HG03045 (cell line): ENCODE measurements around the gene PDIA2.
"Not testable (repeated sequence)": the region's sequence is repeated elsewhere in the genome, so short reads cannot be mapped to it uniquely, and the experiment has no call there.

ENCODE experiments used
- ATAC-seq: cut with Tn5 transposase; IDR thresholded peaks from one replicate; pipeline ENCODE4 v1.9.1; 2021; ENCODE audit warnings: mild to moderate bottlenecking, moderate library complexity; ENCODE audit not compliant: unreplicated experiment

The PDIA2 gene

DNA sequence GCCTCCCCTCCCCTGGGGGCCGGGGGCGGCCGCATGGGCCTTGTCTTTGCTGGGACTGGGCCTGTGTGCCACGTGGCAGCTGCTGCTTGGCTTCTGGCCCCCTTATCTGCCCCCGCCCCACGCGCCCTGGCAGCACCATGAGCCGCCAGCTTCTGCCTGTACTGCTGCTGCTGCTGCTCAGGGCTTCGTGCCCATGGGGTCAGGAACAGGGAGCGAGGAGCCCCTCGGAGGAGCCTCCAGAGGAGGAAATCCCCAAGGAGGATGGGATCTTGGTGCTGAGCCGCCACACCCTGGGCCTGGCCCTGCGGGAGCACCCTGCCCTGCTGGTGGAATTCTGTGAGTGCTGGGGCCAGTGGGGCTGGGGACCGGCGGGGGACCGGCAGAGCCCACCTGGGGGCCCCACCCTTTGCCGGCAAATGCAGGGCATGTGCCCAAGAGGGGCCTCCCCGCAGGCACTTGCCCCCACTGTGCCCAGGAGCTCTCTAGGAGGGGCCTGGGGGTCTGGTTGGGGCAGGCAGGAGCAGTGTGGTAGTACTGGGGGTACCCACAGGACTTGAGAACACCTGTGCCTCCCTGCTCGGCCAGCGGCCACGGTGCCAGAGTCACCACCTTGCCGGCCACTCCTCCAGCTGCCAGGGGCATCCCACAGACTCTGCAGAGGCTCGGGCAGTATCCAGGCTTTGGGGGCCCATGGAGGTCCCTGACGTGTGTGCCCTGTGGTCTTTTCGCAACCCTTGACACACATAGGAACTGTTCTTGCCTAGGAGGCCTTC lies at the start of gene PDIA2:
PDIA2 (plus strand) TSS at position 132 of the 773 bp plus-strand sequence; CDS start at position 138, 6 bp downstream.
- ATAC-seq: no peak

DNA sequence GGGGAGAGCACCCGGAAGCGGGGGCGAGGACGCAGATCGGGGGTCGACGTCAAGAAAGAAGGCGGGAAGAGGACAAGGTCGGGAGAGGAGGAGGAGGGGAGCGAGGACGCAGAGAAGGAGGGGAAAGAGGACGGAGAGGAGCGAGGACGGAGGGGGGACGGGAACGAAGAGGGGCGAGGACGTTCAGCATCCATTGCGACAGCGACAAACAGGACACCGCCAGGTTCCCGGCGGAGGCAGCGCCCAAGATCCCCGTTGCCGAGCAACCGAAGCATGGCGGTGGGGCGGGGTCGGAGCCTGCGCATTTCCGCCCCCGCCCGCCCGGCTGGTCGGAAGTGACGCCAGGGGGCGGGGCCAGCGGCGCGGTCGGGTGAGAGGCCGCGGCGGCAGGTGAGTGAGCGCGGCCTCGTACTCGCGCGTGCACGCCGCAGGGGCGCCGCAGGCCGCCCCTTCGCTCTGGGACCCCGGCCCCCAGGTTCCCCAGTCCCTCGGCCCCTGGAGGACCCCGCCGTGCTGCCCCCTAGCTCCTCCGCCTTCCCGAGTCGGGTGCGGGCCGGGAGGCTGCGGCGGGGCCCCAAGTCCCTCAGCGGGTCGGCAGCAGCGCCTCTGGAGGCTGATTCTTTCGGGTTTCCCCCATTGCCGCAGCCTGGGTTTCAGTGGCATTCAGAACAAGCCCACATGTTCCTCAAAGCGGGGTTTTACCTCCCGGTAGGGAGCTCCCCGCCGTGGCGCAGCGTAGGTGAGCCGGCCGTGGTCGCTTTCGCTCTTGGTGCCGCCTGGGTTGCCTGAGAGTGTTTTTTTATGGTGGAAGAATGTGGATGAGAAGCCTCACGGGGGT lies 48.3 kb upstream of the PDIA2 start, which contains the start of gene FAM234A:
FAM234A (plus strand) TSS at position 354 of the 838 bp plus-strand sequence. CDS start 19,593 bp downstream, outside the sequence.
- peak; percentile 78 for ATAC-seq

- no peak for ATAC-seq
These were observed 43.1 kb upstream of the PDIA2 start for GRCh38 chr16:239948-240277.

DNA sequence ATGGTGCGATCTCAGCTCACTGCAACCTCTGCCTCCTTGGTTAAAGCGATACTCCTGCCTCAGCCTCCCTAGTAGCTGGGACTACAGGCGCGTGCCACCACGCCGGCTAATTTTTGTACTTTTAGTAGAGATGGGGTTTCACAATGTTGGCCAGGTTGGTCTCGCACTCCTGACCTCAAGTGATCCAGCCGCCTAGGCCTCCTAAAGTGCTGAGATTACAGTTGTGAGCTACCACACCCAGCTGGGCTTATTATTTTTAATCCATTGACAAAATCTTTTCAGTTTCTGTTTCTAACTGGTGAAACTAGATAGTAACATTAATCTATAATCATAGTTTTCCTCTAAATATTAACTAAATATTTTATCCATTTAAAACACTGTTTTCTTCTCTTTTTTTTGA lies 42.4 kb upstream of the PDIA2 start:
- ATAC-seq: no peak

DNA sequence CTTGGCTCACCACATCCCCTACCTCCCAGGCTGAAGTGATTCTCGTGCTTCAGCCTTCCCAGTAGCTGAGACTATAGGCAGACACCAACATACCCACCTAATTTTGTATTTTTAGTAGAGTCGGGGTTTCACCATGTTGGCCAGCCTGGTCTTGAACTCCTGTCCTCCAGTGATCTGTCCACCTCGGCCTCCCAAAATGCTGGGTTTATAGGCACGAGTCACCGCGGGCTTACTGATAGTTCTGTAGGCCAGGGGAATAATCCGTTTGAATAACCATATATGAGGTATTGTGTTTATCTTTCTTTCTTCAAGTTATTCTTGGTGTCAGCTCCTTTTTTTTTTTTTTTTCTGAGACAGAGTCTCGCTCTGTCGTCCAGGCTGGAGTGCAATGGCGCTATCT lies 40.7 kb upstream of the PDIA2 start:
- no peak for ATAC-seq

GRCh38 chr16:243348-243747 lies 39.6 kb upstream of the PDIA2 start:
- no peak for ATAC-seq

GRCh38 chr16:245105-245504 lies 37.9 kb upstream of the PDIA2 start:
- ATAC-seq: no peak

- ATAC-seq: no peak
These were observed 35.9 kb upstream of the PDIA2 start for GRCh38 chr16:247027-247426.

DNA sequence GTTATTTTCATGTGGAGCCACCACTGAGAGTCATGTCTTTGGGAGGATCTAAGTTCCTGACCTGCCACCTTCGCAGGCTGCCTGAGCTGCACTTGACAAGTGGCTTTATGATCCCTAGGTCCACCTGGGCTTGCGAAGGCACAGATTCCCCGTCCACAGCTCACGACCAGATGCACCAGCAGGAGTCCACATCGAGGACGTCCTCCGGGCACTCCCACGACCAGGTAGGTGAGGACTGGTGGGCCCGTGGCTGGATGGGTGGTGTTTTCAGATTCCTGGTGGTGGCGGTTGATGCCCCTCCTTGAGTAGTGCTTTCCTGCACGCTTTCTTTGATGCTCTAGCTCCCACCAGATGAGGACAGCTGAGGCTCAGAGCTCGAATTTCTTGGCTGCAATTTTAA lies 33.5 kb upstream of the PDIA2 start:
- no peak for ATAC-seq

GRCh38 chr16:252366-253337 lies 30.3 kb upstream of the PDIA2 start:
- no peak for ATAC-seq

- no peak for ATAC-seq
These were observed 29.1 kb upstream of the PDIA2 start for GRCh38 chr16:253833-254232.

DNA sequence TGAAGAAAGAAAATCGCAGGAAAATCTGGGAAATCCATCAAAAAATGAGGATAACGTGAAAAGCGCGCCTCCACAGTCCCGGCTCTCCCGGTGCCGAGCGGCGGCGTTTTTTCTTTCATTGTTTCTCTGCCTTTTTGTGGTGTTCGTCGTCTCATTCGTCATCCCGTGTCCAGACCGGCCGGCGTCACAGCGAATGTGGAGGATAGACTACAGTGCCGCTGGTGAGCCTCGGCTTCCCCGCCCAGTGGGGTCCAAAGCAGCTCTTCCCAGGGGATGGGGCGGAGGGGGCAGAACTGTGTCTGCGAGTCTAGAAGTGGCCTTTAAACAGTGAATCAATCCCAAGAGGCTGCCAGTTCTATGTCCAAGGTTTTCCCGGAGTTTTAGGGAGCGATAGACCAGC lies 28.5 kb upstream of the PDIA2 start:
- ATAC-seq: no peak

GRCh38 chr16:255183-255582 lies 27.8 kb upstream of the PDIA2 start:
- ATAC-seq: no peak

GRCh38 chr16:258091-258490 lies 24.9 kb upstream of the PDIA2 start:
- ATAC-seq: not testable (repeated sequence)

- ATAC-seq: no peak
These were observed 23.7 kb upstream of the PDIA2 start for GRCh38 chr16:259226-259625.

DNA sequence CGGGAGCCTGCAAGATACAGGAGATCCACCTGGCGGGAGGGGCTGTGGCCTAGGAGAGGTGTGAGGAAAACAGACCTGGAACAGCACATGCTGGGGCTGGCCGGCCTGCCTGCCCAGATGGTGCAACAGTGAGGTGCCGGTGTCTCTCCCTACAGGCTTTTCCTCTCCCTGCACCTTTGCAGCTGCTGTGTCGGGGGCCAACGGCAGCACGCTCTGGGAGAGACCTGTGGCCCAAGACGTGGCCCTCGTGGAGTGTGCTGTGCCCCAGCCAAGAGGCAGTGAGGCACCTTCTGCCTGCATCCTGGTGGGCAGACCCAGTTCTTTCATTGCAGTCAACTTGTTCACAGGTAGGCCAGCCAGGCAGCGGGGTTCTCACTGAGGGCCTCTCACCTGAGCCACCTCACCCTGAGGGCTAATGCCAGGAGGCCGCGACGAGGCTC lies 23.1 kb upstream of the PDIA2 start:
- ATAC-seq: no peak

DNA sequence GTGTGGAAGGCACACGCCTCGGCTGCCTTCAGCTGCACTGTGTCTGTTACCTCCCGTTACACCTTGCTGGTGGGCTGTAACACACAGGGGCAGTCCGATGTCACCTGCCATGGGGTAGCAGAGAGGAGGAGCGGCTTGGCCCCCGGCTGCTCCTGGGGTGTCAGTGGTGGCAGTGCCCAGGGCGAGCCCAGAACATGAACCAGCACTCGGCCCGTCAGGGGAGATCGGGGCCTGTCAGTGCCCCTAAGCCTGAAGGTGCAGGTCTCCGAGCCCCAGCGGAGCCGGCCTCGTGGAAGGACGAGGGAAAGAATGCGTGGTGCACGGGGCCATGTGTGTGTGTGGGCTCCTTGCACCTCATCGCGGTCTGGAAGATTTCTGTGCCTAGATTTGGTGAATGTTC lies 22.6 kb upstream of the PDIA2 start:
- no peak for ATAC-seq

GRCh38 chr16:261031-261691 lies 21.8 kb upstream of the PDIA2 start:
- ATAC-seq: no peak

DNA sequence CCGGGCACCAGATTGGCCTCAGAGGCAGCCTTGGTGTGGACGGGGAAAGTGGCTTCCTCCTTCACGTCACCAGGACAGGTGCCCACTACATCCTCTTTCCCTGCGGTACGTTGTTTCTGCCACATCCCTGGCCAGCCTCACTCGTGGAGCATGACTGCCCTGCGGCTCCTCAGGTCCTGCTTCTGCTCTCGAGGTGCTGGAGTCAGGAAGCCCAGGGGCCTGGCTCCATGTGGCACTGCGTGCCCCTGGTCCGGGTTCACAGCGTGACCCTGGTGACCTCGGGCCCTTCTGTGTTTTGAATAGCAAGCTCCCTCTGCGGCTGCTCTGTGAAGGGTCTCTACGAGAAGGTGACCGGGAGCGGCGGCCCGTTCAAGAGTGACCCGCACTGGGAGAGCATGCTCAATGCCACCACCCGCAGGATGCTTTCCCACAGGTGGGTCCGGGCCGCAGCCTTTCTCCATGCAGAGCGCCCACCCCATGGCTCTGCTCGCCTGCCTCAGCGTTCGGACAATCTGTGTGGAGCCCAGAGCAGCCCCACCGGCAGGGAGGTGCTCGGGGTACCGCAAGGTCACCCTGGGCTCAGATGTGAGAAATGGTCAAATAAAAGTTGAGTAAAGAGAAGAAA lies 20.7 kb upstream of the PDIA2 start:
- no peak for ATAC-seq

GRCh38 chr16:263182-263774 lies 19.7 kb upstream of the PDIA2 start:
- no peak for ATAC-seq
